ENCODE data around the gene NDUFB3. TPM values are rescaled to one million over a fixed set of nuclear protein-coding genes. Genes with fewer than 3 reads are reported as not detected.

NDUFB3 gene
- total and polyA plus RNA-seq, 2 donors (not counting 1 experiment from before 2014, with no cell fraction given): 13.0 to 44.7 TPM

- Mint-ChIP-seq H3K4me3 (no peak overlapping the region), H3K4me1 (peaks cover 17% of the 10 kb centered on the region), H3K9me3 (ENCODE audit: insufficient read depth) (no peaks in the 10 kb centered on the region), H3K27me3 (no peaks in the 10 kb centered on the region), H3K27ac (no peak overlapping the region)
- H3K4me1 ChIP-seq (ENCODE audit: control insufficient read depth in 2 of 2, insufficient read depth in 2 of 2, low read length in 2 of 2): peaks cover under 1 to 4% of the 10 kb centered on the region in 2 donors
- H2AFZ ChIP-seq (ENCODE audit: insufficient read depth, low read depth, low read length, poor library complexity, severe bottlenecking): no peak overlapping the region
- 100% methylated on average over 2 of the region's 4 CpGs for WGBS (ENCODE audit: insufficient coverage)
- intact Hi-C loops (cut with micrococcal nuclease): no loop called here
- H4K20me1 ChIP-seq (ENCODE audit: control insufficient read depth, insufficient read depth, low read length, poor library complexity, severe bottlenecking): no peaks in the 10 kb centered on the region
- no peak overlapping the region for H3K27ac ChIP-seq (ENCODE audit: low read length in 2 of 2)
- TF ChIP-seq EZH2 (IDR thresholded peaks at IDR 0.05; ENCODE audit: borderline replicate concordance, insufficient read depth, low read depth, low read length, poor library complexity, severe bottlenecking) (no peak), CTCF (IDR thresholded peaks at IDR 0.05) (no peak)
- H3K9ac ChIP-seq (ENCODE audit: low read length): no peak overlapping the region
- H3K27me3 ChIP-seq (replicated peaks in 1 of 4; ENCODE audit: control extremely low read depth in 1 of 4, control insufficient read depth in 3 of 4, insufficient read depth in 4 of 4, low read length in 3 of 4): no peaks in the 10 kb centered on the region
- no peak for DNase-seq
- H3K4me3 ChIP-seq (ENCODE audit: control extremely low read depth in 1 of 5, extremely low read depth in 1 of 5, insufficient read depth in 1 of 5, low read depth in 2 of 5, low read length in 4 of 5): no peak overlapping the region
- H3K79me2 ChIP-seq (ENCODE audit: control insufficient read depth, insufficient read depth, low read length): peaks cover 9% of the 10 kb centered on the region
- ChIA-PET CTCF (interaction anchor here (1.4 to 1.6 kb wide), 2 partner anchors 9 to 21 kb away, joined by 3 to 4 read pairs; no protein-coding TSS in a partner anchor), POLR2A (interaction anchor here (0.6 kb wide), 1 partner anchor 46 kb away, joined by 4 read pairs; no protein-coding TSS in a partner anchor)
- H3K36me3 ChIP-seq (replicated peaks in 1 of 2; ENCODE audit: control extremely low read depth in 1 of 2, control insufficient read depth in 1 of 2, extremely low read depth in 1 of 2, insufficient read depth in 2 of 2, low read length in 1 of 2): peaks cover 2 to 5% of the 10 kb centered on the region in 2 experiments
- no peaks in the 10 kb centered on the region for H3K9me3 ChIP-seq (ENCODE audit: control extremely low read depth in 1 of 3, control insufficient read depth in 2 of 3, insufficient read depth in 1 of 3, low read length in 2 of 3)
- no peak for ATAC-seq (ENCODE audit: low read depth)
- no peak overlapping the region for H3K4me2 ChIP-seq (replicated peaks; ENCODE audit: low read depth, low read length, poor library complexity, severe bottlenecking)
Observed at GRCh38 chr2:201109186-201109585, 37.4 kb downstream of the NDUFB3 start.

- Histone ChIP-seq H3K4me3 (ENCODE audit: control extremely low read depth in 1 of 5, extremely low read depth in 1 of 5, insufficient read depth in 1 of 5, low read depth in 2 of 5, low read length in 4 of 5) (no peak overlapping the region), H3K27me3 (replicated peaks in 1 of 4; ENCODE audit: control extremely low read depth in 1 of 4, control insufficient read depth in 3 of 4, insufficient read depth in 4 of 4, low read length in 3 of 4) (no peaks in the 10 kb centered on the region), H3K27ac (ENCODE audit: low read length in 2 of 2) (no peak overlapping the region), H3K4me1 (ENCODE audit: control insufficient read depth in 2 of 2, insufficient read depth in 2 of 2, low read length in 2 of 2) (peaks cover 14 to 18% of the 10 kb centered on the region in 2 donors), H3K9me3 (ENCODE audit: control extremely low read depth in 1 of 3, control insufficient read depth in 2 of 3, insufficient read depth in 1 of 3, low read length in 2 of 3) (peaks cover 0 to 4% (median 0%) of the 10 kb centered on the region in 3 donors), H4K20me1 (ENCODE audit: control insufficient read depth, insufficient read depth, low read length, poor library complexity, severe bottlenecking) (no peaks in the 10 kb centered on the region), H3K4me2 (replicated peaks; ENCODE audit: low read depth, low read length, poor library complexity, severe bottlenecking) (no peak overlapping the region), H3K79me2 (ENCODE audit: control insufficient read depth, insufficient read depth, low read length) (peaks cover 22% of the 10 kb centered on the region), H2AFZ (ENCODE audit: insufficient read depth, low read depth, low read length, poor library complexity, severe bottlenecking) (no peak overlapping the region), H3K9ac (ENCODE audit: low read length) (no peak overlapping the region), H3K36me3 (replicated peaks in 1 of 2; ENCODE audit: control extremely low read depth in 1 of 2, control insufficient read depth in 1 of 2, extremely low read depth in 1 of 2, insufficient read depth in 2 of 2, low read length in 1 of 2) (peaks cover 2 to 5% of the 10 kb centered on the region in 2 experiments)
- CTCF ChIA-PET: interaction anchor here (1.4 kb wide), 1 partner anchor 22 kb away, joined by 4 read pairs; no protein-coding TSS in a partner anchor
- DNase-seq (no peak), ATAC-seq (ENCODE audit: low read depth) (no peak)
- POLR2A ChIA-PET: no interaction called here
- H3K4me3 Mint-ChIP-seq: no peak overlapping the region
- H3K4me1 Mint-ChIP-seq: peaks cover 24% of the 10 kb centered on the region
- H3K27me3 Mint-ChIP-seq: no peaks in the 10 kb centered on the region
- H3K9me3 Mint-ChIP-seq (ENCODE audit: insufficient read depth): no peaks in the 10 kb centered on the region
- H3K27ac Mint-ChIP-seq: no peak overlapping the region
- intact Hi-C loops (cut with micrococcal nuclease): no loop called here
- TF ChIP-seq EZH2 (IDR thresholded peaks at IDR 0.05; ENCODE audit: borderline replicate concordance, insufficient read depth, low read depth, low read length, poor library complexity, severe bottlenecking) (no peak), CTCF (IDR thresholded peaks at IDR 0.05) (no peak)
Observed at GRCh38 chr2:201110615-201111014, 38.8 kb downstream of the NDUFB3 start.
